ENCODE results near the gene PRKRIP1.
"Not testable (repeated sequence)": the region's sequence is repeated elsewhere in the genome, so short reads cannot be mapped to it uniquely, and the experiment has no call there.

PRKRIP1 gene

GRCh38 chr7:102432442-102433218, 36.5 kb downstream of the PRKRIP1 start:
- no peak for DNase-seq

DNA sequence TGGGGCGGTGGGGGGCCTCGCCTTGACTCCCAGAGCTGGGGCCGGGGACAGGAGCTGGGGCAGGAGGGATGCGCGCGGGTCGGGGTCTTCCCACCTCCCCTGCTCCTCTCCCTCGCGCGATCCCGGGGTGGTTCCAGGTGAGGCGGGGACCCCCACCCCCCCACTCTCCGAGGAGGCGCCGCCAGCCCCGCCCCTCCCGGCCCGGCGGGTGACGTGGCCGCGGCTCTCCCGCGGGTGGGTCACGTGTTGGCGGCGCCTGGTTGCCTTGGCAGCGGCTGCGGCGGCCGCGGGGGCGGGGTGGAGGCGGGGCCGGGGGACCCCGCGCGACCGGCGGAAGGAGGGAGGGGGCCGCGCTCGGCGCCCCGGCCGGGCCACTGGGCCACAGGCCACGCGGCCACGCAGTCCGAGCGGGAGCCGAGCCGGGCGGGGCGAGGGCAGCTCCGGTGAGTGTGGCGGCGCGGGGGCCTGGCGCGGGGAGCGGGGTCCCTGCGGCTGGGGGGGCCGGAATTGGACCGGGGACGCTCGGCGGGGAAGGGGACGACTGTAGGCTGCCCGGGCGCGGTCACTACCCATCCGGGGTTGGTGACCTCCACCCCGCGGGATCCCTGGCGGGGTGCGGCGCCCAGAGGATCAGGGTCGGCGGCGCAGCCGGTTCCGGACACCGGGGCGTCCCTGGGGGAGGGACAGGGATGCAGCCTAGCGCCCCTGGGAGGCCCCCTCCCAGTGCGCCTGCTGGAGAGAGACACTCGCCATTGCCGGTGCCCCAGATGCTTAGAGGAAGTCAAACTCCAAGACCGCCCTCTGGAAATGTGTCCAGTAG, 37.3 kb downstream of the PRKRIP1 start, which contains the start of gene ORAI2:
TSS of gene ORAI2 (plus strand) at position 357 of the 820 bp plus-strand sequence. CDS start 5,382 bp downstream, outside the sequence.
- peak; percentile 89 for DNase-seq

DNA sequence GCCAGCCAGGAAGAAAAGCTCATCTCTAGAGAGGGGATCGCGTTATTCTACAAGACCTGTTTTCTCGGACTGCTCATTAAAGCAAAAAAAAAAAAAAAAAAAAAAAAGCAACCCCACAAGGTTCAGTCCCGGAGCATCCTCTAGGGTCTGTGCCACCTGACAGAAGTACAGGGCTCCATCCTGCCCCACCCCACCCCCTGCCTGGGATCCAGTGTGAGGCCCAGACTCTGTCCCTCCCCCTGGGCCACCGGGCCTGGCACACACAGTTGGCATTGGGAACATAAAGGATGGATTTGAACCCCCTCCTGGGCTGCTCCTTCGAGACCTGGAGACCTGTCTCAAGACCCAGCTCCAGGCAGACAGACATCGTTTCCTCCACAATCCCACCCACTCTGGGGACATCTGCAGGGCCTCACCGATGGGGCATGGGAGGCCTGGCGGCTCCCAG, 37.9 kb downstream of the PRKRIP1 start:
- DNase-seq: no peak

- DNase-seq: no peak
Measured at GRCh38 chr7:102436118-102436517, 40.0 kb downstream of the PRKRIP1 start.

DNA sequence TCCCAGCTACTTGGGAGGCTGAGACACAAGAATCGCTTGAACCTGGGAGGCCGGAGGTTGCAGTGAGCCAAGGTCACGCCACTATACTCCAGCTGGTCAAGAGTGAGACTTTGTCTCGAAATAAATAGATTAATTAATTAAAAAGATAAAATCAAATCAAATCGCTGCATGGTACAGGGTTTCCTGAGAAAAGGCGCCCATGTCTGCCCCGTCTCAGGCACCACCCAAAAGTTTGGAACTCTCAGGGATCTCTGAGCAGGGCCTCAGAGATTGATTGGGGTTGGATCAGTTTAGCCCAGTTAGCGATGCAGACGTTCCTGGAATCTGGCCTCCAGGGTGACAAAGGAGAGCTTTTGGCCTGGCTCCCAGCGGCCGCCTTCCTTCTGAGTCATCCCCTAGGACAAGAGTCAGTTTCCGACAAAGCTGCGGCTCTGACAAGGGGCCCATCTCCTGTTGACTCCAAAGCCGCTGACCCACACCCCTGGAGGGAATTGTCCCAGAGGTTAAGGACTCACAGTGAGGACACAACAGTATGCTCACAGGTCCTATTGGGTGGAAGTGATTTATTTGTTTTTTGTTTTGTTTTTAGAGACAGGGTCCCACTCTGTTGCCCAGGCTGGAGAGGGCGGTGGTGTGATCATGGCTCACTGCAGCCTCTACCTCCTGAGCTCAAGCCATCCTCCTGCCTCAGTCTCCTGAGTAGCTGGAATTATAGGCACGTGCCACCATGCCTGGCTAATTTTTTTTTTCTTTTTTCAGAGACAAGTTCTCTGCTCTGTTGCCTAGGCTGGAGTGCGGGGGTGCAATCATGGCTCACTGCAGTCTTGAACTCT, 44.0 kb downstream of the PRKRIP1 start:
- no peak for DNase-seq

- DNase-seq: no peak
Measured at GRCh38 chr7:102444961-102445673, 49.0 kb downstream of the PRKRIP1 start.

- DNase-seq: no peak
Measured at GRCh38 chr7:102445674-102446071, 49.5 kb downstream of the PRKRIP1 start.

DNA sequence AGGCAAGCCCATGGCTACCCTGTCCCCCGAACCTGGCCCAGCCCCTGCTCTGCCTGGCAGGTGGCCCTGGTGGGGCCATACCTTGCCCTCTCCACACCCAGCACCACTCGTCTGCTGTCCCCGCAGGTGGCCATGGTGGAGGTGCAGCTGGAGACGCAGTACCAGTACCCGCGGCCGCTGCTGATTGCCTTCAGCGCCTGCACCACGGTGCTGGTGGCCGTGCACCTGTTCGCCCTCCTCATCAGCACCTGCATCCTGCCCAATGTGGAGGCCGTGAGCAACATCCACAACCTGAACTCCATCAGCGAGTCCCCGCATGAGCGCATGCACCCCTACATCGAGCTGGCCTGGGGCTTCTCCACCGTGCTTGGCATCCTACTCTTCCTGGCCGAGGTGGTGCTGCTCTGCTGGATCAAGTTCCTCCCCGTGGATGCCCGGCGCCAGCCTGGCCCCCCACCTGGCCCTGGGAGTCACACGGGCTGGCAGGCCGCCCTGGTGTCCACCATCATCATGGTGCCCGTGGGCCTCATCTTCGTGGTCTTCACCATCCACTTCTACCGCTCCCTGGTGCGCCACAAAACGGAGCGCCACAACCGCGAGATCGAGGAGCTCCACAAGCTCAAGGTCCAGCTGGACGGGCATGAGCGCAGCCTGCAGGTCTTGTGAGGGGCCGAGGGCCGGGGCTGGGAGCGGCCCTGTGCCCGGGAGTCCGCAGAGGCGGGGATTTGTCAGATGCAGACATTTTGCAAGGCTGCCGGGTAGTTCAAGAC, 50.4 kb downstream of the PRKRIP1 start:
- DNase-seq: no peak

DNA sequence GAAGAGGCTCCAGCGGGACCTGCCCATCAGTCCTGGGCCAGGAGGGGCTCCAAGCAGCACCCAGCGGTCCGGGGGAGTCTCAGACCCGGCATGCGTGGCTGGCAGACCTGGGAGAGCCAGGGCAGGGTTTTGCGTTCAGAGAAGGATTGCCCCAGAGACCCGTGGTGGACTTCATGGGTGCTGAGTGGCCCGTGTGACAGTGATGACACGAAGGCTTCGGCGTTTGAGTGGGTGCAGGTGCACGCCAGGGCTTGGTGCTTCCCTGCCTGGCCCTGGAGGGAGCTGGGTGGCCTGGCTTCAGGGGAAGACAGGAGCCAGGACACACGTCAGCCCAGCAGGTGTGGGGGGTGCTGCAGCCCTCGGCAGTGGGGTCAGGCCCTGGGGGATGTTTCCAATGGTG, 51.1 kb downstream of the PRKRIP1 start:
- no peak for DNase-seq

- DNase-seq: no peak
Measured at GRCh38 chr7:102449136-102449535, 53.0 kb downstream of the PRKRIP1 start.

DNA sequence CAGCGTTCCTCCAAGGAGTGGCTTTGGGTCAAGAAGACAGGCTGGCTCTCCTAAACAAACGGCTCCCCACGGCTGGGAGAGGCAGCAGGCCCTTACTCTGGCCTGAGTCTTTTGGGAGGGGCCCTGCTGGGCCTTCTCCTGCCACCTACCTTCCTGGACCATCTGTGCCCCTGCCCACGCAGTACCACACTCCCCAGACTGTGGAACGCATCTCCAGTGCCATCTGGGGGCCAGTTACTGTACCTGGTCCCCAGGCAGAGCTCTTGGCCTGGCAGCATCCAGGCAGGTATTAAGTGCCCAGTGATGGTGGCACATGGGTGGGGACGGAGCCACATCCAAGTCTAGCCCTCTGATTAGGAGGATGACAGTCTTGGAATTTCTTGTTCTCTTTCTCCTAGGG, 54.1 kb downstream of the PRKRIP1 start:
- DNase-seq: peak; percentile 53

DNA sequence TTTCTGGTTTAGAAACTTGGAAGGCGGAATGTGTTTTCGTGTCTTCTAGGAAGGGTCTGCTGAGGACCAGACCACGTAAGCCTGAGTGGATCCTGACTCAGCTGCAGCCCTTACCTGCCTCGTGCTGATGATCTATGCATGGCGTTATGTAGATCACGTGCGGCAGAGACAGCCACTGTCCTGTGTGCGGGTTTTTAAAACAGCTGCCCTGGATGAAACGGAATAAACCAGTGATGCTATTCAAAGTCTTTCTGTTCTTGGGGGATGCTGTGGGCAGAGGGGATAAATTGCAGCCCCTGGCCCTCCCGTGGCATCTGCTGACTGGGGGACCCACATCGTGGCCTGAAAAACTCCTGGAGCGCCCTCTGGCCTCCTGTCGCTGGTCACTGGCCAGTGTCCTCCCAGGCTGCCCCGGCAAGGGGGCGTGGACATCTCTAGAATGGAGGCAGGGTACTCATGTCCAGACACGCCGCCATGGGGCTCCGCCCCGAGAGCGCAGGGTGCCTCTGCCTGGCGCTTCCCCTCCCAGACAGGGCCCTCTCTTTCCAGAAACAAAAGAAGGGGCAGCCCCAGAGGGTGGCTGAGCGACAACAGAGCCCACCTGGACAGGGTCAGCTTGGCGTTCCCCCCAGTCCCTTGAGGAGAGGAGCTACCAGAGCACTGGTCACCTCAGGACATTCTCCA, 55.4 kb downstream of the PRKRIP1 start:
- DNase-seq: no peak

DNA sequence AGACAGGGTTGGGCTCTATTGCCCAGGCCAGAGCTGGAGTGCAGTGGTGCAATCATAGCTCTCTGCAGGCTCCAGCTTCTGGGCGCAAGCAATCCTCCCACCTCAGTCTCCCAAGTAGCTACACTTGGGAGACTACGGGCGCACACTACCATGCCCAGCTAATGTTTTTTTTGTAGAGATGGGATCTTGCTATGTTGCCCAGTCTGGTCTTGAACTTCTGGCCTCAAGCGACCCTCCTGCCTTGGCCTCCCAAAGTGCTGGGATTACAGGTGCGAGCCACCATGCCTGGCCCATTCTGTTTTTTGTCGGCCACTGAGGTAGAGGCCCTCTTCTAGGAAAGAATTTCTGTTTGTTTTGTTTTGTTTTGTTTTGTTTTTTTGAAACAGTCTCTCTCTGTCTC, 56.3 kb downstream of the PRKRIP1 start:
- no peak for DNase-seq

DNA sequence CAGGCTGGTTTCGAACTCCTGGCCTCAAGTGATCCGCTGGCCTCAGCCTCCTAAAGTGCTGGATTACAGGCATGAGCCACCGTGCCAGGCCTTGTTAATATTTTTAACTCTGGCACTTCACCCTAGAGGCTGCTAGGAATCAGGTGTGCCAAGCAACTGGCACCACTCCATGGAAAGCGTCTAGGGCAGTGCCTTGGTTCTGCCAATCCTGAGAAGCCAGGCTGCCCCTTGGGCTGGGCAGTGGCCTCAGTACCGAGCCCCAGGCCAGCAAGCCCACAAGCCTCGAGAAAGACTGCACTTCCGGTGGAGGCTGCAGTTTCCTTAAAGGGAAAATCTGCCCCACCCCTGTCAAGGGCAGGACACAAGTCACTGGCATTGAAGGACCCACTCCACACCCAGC, 57.2 kb downstream of the PRKRIP1 start:
- DNase-seq: no peak

DNA sequence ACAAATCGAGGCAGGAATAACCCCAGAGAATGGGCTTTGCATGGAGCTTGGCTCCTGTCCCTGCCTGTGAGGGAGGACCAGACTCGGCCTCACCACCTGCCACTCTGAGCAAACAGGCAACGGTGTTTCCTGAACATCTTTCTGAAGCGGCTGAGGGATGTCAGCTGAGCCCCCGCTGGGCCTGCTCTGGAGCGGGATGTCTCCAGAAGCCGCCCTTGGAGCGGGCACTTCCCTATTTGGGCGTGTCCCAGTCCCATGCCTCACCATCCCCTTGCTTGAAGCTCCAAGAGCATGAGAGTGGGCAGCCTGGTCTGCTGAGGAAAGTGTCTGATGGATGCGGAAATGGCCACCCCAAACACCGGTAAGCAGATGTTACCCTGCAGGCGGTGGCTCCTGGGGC, 58.3 kb downstream of the PRKRIP1 start:
- no peak for DNase-seq

DNA sequence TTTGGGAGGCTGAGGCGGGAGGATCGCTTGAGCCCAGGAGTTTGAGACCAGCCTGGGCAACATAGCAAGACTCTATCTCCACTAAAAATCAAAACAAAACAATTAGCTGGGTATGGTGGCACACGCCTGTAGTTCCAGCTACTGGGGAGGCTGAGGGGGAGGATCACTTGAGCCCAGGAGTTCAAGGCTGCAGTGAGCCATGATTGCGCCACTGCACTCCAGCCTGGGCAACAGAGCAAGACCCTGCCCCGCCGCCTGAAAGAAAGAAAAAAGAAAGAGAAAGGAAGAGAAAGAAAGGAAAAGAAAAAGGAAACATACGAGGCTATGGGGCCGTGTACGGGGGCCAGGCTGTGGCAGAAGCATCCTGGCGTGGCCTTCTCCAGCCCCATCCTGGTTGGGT, 58.8 kb downstream of the PRKRIP1 start:
- not testable (repeated sequence) for DNase-seq

- no peak for DNase-seq
Measured at GRCh38 chr7:102455596-102455995, 59.4 kb downstream of the PRKRIP1 start.

- DNase-seq: no peak
Measured at GRCh38 chr7:102456327-102456726, 60.2 kb downstream of the PRKRIP1 start.

- DNase-seq: no peak
Measured at GRCh38 chr7:102457352-102457924, 61.3 kb downstream of the PRKRIP1 start.

DNA sequence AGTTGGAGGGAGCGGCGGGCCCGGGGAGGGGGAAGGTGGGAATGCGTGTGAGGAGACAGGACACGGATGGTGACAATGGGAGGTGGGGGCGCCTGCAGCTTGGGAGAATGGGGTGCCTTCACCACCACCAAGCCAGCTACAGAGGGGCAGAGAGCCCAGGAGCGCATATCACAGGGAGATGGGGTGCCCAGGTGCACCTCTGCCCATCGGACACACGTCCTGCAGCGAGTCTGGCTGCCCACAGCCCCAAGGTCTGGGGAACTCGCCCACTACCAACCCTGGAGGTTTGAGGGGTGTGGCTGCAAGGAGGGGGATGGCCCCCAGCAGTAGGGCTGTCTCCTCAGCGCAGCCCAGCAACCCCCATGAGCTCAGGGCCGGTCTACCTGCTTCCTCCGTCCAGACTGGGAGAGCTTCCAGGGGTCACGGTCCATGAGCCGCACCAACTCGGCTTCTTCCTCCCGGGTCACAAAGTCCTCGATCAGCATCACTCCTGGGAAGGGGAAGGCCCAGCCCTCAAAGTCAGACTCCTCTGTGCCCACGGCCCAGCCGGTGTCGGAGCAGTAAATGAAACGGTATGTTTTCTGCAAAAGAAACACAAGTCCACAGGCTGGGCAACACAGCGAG, 63.2 kb downstream of the PRKRIP1 start:
- DNase-seq: no peak

Measured in stimulated activated CD4-positive, alpha-beta T cell treated with anti-CD3 and anti-CD28 coated beads, Interleukin-4, amount 100 ng/mL, for 1 hour (primary cell).